Measurements from ENCODE around the gene PILRA. TPM values are rescaled to one million over a fixed set of nuclear protein-coding genes. Genes with fewer than 3 reads are reported as not detected.
"Not testable (repeated sequence)": the region's sequence is repeated elsewhere in the genome, so short reads cannot be mapped to it uniquely, and the experiment has no call there.

The PILRA gene
- total RNA-seq, 1 donor from 2014 or later: 36.9 TPM

DNA sequence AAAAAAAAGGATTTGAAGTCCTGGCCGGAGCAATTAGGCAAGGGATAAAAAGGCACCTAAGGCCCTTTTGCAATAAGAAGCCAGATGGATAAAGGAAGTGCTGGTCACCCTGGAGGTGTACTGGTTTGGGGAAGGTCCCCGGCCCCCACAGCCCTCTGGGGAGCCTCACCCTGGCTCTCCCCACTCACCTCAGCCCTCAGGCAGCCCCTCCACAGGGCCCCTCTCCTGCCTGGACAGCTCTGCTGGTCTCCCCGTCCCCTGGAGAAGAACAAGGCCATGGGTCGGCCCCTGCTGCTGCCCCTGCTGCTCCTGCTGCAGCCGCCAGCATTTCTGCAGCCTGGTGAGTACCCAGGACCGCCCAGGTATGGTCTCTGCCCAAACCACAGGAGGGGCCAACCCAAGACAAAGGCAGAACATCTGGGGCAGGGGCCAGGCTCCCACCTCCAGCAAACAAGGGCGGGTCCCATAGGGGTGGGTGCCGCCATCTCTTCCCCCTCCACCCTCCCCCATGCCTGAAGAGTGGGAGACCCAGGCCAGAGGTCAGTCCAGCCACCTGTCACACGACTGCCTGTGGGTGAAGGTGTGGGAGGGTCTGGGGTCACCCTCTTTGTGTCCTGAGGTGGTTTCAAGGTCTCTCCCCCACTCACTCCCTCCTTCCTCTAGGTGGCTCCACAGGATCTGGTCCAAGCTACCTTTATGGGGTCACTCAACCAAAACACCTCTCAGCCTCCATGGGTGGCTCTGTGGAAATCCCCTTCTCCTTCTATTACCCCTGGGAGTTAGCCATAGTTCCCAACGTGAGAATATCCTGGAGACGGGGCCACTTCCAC is 15.0 kb upstream of the PILRA start, which contains the start of gene PILRB:
Gene PILRB (plus strand): TSS at position 91 of the 830 bp plus-strand sequence. CDS start 186 bp downstream, at position 277.
- Histone ChIP-seq H3K4me3 (no peak within 1 kb of the TSS), H3K4me1 (no peaks in the 10 kb centered on the region), H3K36me3 (peaks cover 96% of the 10 kb centered on the region), H3K9me3 (no peaks in the 10 kb centered on the region), H3K27ac (no peak within 1 kb of the TSS), H3K27me3 (no peaks in the 10 kb centered on the region)
- intact Hi-C loops (cut with DNase I): no loop called here
- ATAC-seq (peak; percentile 30), DNase-seq (no peak)
- TF ChIP-seq, protein P1, sequence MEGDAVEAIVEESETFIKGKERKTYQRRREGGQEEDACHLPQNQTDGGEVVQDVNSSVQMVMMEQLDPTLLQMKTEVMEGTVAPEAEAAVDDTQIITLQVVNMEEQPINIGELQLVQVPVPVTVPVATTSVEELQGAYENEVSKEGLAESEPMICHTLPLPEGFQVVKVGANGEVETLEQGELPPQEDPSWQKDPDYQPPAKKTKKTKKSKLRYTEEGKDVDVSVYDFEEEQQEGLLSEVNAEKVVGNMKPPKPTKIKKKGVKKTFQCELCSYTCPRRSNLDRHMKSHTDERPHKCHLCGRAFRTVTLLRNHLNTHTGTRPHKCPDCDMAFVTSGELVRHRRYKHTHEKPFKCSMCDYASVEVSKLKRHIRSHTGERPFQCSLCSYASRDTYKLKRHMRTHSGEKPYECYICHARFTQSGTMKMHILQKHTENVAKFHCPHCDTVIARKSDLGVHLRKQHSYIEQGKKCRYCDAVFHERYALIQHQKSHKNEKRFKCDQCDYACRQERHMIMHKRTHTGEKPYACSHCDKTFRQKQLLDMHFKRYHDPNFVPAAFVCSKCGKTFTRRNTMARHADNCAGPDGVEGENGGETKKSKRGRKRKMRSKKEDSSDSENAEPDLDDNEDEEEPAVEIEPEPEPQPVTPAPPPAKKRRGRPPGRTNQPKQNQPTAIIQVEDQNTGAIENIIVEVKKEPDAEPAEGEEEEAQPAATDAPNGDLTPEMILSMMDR (IDR thresholded peaks at IDR 0.05): no peak

DNA sequence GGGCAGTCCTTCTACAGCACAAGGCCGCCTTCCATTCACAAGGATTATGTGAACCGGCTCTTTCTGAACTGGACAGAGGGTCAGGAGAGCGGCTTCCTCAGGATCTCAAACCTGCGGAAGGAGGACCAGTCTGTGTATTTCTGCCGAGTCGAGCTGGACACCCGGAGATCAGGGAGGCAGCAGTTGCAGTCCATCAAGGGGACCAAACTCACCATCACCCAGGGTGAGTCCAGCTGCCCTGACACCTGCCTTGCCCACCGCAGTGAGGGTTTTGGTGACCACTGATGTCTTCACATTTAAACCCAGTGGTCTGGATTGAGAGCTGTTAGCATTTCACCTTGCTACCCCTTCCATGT is 14.5 kb upstream of the PILRA start:
- DNase-seq: no peak
- no peaks in the 10 kb centered on the region for H3K4me1 ChIP-seq
- intact Hi-C loops (cut with DNase I): no loop called here
- peaks cover 92% of the 10 kb centered on the region for H3K36me3 ChIP-seq
- H3K27ac ChIP-seq: no peak overlapping the region
- TF ChIP-seq, protein P1 (IDR thresholded peaks at IDR 0.05): no peak
- no peaks in the 10 kb centered on the region for H3K27me3 ChIP-seq
- no peaks in the 10 kb centered on the region for H3K9me3 ChIP-seq
- no peak for ATAC-seq
- no peak overlapping the region for H3K4me3 ChIP-seq

DNA sequence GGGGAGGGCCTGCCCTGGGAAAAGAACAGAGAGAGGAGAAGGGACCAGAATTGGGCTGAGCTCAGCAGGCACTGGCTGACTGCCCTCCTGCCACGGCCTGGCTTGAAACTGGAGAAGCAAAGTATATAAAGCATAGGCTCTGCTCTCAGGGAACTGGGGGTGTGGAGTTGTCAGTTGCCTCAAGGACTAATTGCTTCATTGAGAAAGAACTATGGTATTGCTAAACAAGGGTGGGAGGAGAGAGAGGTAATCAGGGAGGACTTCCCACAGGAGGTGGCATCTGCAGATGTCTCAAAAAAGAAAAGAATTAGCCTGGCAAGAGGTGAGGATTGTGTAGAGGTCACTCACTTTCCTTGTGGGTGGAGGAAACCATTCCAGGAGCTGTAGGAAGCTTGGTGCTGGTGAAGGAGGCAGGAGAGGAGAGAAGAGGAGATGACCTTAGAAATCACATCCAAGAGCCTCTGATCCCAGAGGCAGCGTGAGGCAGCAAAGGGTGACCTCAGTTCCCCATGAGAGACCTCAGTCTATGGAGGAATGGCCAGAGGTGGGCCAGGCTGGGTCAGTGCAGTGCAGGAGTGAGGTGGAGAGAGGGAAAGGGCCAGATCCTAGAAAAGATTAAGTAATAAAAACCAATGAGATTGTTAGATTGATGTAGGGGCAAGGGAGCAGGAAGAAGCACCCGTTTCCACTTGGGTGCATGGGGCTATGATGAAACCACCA is 13.0 kb upstream of the PILRA start:
- intact Hi-C loops (cut with DNase I): no loop called here
- ATAC-seq: peak; percentile 22
- Histone ChIP-seq H3K4me3 (no peak overlapping the region), H3K27me3 (no peaks in the 10 kb centered on the region), H3K36me3 (peaks cover 81% of the 10 kb centered on the region), H3K9me3 (no peaks in the 10 kb centered on the region), H3K4me1 (no peaks in the 10 kb centered on the region), H3K27ac (no peak overlapping the region)
- TF ChIP-seq, protein P1 (IDR thresholded peaks at IDR 0.05): no peak
- DNase-seq: peak; percentile 16

DNA sequence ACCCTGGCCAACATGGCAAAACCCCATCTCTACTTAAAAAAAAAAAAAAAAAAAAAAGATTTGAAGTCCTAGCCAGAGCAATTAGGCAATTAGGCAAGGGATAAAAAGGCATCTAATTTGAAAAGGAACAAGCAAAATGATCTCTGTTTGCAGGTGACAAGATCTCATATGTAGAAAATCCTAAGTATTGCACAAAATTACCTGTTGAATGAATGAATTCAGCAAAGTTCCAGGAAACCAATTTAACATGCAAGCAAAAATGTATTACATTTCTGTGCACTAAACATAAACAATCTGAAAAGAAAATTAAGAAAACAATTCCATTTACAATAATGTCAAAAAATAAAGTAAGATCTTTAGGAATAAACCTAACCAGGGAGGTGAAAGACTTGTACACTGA is 10.2 kb upstream of the PILRA start:
- Histone ChIP-seq H3K9me3 (no peaks in the 10 kb centered on the region), H3K36me3 (peaks cover 57% of the 10 kb centered on the region), H3K4me3 (no peak overlapping the region), H3K27ac (no peak overlapping the region), H3K4me1 (peaks cover 4% of the 10 kb centered on the region), H3K27me3 (no peaks in the 10 kb centered on the region)
- ATAC-seq (no peak), DNase-seq (no peak)
- intact Hi-C loops (cut with DNase I): no loop called here
- TF ChIP-seq, protein P1 (IDR thresholded peaks at IDR 0.05): no peak

DNA sequence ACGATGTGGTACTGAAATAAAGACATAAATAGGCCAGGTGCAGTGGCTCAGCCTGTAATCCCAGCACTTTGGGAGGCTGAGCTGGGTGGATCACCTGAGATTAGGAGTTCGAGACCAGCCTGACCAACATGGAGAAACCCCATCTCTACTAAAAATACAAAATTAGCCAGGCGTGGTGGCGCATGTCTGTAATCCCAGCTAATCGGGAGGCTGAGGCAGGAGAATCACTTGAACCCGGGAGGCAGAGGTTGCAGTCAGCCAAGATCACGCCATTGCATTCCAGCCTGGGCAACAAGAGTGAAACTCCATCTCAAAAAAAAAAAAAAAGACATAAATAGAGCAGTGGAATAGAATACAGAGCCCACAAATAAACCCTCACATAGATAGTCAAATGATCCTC is 9.5 kb upstream of the PILRA start:
- H3K4me1 ChIP-seq; H3K9me3 ChIP-seq; H3K27ac ChIP-seq; H3K27me3 ChIP-seq; H3K4me3 ChIP-seq; intact Hi-C loops (cut with DNase I); DNase-seq; ATAC-seq: not testable (repeated sequence)
- peaks cover 51% of the 10 kb centered on the region for H3K36me3 ChIP-seq

DNA sequence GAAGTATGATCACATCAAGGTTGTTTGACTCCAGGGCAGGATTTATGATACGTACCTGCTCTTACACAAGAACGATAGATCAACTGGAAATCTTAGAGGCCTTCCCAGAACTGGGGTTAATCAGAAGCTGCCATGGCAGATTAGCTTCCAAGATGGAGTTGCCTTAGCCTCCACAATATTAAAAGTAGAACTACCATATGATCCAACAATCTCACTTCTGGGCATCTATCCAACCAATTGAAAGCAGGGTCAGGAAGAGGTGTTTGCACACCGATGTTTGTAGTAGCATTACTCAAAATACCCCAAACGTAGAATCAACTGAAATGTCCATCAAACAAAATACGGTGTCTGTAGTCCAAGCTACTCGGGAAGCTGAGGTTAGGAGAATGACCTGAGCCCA is 8.8 kb upstream of the PILRA start:
- Histone ChIP-seq H3K27ac (no peak overlapping the region), H3K4me3 (no peak overlapping the region), H3K36me3 (peaks cover 44% of the 10 kb centered on the region), H3K27me3 (no peaks in the 10 kb centered on the region), H3K9me3 (no peaks in the 10 kb centered on the region), H3K4me1 (peaks cover 5% of the 10 kb centered on the region)
- TF ChIP-seq, protein P1 (IDR thresholded peaks at IDR 0.05): no peak
- ATAC-seq (no peak), DNase-seq (no peak)
- intact Hi-C loops (cut with DNase I): no loop called here

DNA sequence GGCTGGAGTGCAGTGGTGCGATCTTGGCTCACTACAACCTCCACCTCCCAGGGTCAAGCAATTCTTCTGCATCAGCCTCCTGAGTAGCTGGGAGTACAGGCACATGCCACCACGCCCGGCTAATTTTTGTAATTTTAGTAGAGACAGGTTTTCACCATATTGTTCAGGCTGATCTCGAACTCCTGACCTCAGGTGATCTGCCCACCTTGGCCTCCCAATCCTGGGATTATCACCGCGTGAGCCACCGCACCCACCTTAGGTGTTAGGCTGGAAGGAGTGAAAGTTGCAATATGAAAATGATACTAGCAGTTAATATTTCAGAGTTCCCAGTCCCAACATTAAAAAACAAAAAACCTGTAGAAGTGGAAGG is 7.3 kb upstream of the PILRA start:
- peak; percentile 39 for DNase-seq
- H3K27me3 ChIP-seq; H3K4me1 ChIP-seq; H3K4me3 ChIP-seq; intact Hi-C loops (cut with DNase I); ATAC-seq; H3K9me3 ChIP-seq: not testable (repeated sequence)
- Histone ChIP-seq H3K27ac (peak overlapping the region; percentile 55), H3K36me3 (peaks cover 29% of the 10 kb centered on the region)
